KMS-11 (cell line): ENCODE measurements around the gene PGAP2.
A peak's percentile ranks its signal among the peaks of the same experiment; 100 is the strongest.

Source experiments
- H2AFZ ChIP-seq: fragments of 200-600 bp; sonication (generic); 2 replicates; pipeline ENCODE4 v1.6.1; 2016; ENCODE audit warnings: antibody characterized with exemption, mixed run types, low read depth
- H3K27ac ChIP-seq: fragments of 200-600 bp; sonication (generic); 2 replicates; pipeline ENCODE4 v1.6.1; 2016; ENCODE audit warnings: mild to moderate bottlenecking, mixed run types
- H3K27me3 ChIP-seq: fragments of 200-600 bp; sonication (generic); 2 replicates; pipeline ENCODE4 v1.6.1; 2017; ENCODE audit warnings: mild to moderate bottlenecking, low read depth, mixed run types, moderate library complexity; ENCODE audit not compliant: insufficient read depth
- H3K36me3 ChIP-seq: fragments of 200-600 bp; sonication (generic); 2 replicates; pipeline ENCODE4 v1.6.1; 2017; ENCODE audit warnings: mild to moderate bottlenecking, mixed run types; ENCODE audit not compliant: insufficient read depth
- H3K4me1 ChIP-seq: fragments of 200-600 bp; sonication (generic); 2 replicates; pipeline ENCODE4 v1.6.1; 2016; ENCODE audit warnings: mild to moderate bottlenecking, low read depth, mixed run types; ENCODE audit not compliant: poor library complexity, severe bottlenecking
- H3K4me2 ChIP-seq: fragments of 200-600 bp; sonication (generic); 2 replicates; pipeline ENCODE4 v1.7.0; 2016; ENCODE audit warnings: mild to moderate bottlenecking, mixed run types
- H3K4me3 ChIP-seq: fragments of 200-600 bp; sonication (generic); IDR thresholded peaks from 2 replicates; pipeline ENCODE4 v1.6.1; 2017; ENCODE audit warnings: low read depth, low read length, mixed read lengths; ENCODE audit not compliant: insufficient read depth
- H3K79me2 ChIP-seq: fragments of 200-600 bp; sonication (generic); 2 replicates; pipeline ENCODE4 v1.6.1; 2016; ENCODE audit warnings: low read depth, mixed run types; ENCODE audit not compliant: insufficient read depth
- H3K9ac ChIP-seq: fragments of 200-600 bp; sonication (generic); 2 replicates; pipeline ENCODE4 v1.6.1; 2016; ENCODE audit warnings: mild to moderate bottlenecking, mixed run types
- H4K20me1 ChIP-seq: fragments of 200-600 bp; sonication (generic); 2 replicates; pipeline ENCODE4 v1.6.1; 2016; ENCODE audit warnings: mild to moderate bottlenecking, mixed run types; ENCODE audit not compliant: insufficient read depth
- CTCF ChIP-seq: fragments of 200-600 bp; sonication (generic); conservative IDR thresholded peaks from 2 replicates; pipeline ENCODE4 v1.6.1; 2017; ENCODE audit warnings: low read depth, mild to moderate bottlenecking, antibody characterized with exemption, low read length, moderate library complexity, mixed read lengths

PGAP2 gene

GRCh38 chr11:3849297-3849874, 41.0 kb downstream of the PGAP2 start:
- no peaks in the 10 kb centered on the region for H3K27me3 ChIP-seq
- H3K27ac ChIP-seq, result no peak overlapping the region
- TF ChIP-seq CTCF, result peak; percentile 75
- no peak overlapping the region for H3K4me3 ChIP-seq
- no peaks in the 10 kb centered on the region for H3K36me3 ChIP-seq
- no peak overlapping the region for H2AFZ ChIP-seq
- peaks cover 28% of the 10 kb centered on the region for H3K4me1 ChIP-seq
- no peak overlapping the region for H3K9ac ChIP-seq
- H3K4me2 ChIP-seq, result no peak overlapping the region
- no peaks in the 10 kb centered on the region for H4K20me1 ChIP-seq
- H3K79me2 ChIP-seq, result no peaks in the 10 kb centered on the region

GRCh38 chr11:3853545-3853842, 45.1 kb downstream of the PGAP2 start:
- Histone ChIP-seq H3K4me3 (no peak overlapping the region), H3K27me3 (no peaks in the 10 kb centered on the region), H3K27ac (peak overlapping the region; percentile 94), H3K79me2 (peaks cover 28% of the 10 kb centered on the region), H3K9ac (no peak overlapping the region), H2AFZ (peak overlapping the region; percentile 86), H3K36me3 (no peaks in the 10 kb centered on the region), H3K4me1 (peaks cover 53% of the 10 kb centered on the region), H3K4me2 (peak overlapping the region; percentile 86), H4K20me1 (no peaks in the 10 kb centered on the region)
- TF ChIP-seq CTCF, result no peak

- Histone ChIP-seq H3K4me1 (peaks cover 58% of the 10 kb centered on the region), H3K4me3 (no peak overlapping the region)
Measured at GRCh38 chr11:3853899-3854659, 45.7 kb downstream of the PGAP2 start.

GRCh38 chr11:3854660-3854976, 46.3 kb downstream of the PGAP2 start:
- H2AFZ ChIP-seq, result peak overlapping the region; percentile 86
- peaks cover 40% of the 10 kb centered on the region for H3K79me2 ChIP-seq
- peak overlapping the region; percentile 94 for H3K27ac ChIP-seq
- no peaks in the 10 kb centered on the region for H4K20me1 ChIP-seq
- peaks cover 60% of the 10 kb centered on the region for H3K4me1 ChIP-seq
- peak overlapping the region; percentile 80 for H3K9ac ChIP-seq
- no peaks in the 10 kb centered on the region for H3K27me3 ChIP-seq
- peak overlapping the region; percentile 86 for H3K4me2 ChIP-seq
- no peak for TF ChIP-seq CTCF
- no peak overlapping the region for H3K4me3 ChIP-seq
- H3K36me3 ChIP-seq, result no peaks in the 10 kb centered on the region

More at GRCh38 chr11:3853899-3854659, 45.7 kb downstream of the PGAP2 start:
- no peak for TF ChIP-seq CTCF
- Histone ChIP-seq H3K4me2 (peak overlapping the region; percentile 86), H3K27me3 (no peaks in the 10 kb centered on the region), H3K9ac (peak overlapping the region; percentile 80), H3K36me3 (no peaks in the 10 kb centered on the region), H3K79me2 (peaks cover 34% of the 10 kb centered on the region), H2AFZ (peak overlapping the region; percentile 86), H4K20me1 (no peaks in the 10 kb centered on the region), H3K27ac (peak overlapping the region; percentile 94)
